ENCODE results near the gene FIGNL1.

The FIGNL1 gene

DNA sequence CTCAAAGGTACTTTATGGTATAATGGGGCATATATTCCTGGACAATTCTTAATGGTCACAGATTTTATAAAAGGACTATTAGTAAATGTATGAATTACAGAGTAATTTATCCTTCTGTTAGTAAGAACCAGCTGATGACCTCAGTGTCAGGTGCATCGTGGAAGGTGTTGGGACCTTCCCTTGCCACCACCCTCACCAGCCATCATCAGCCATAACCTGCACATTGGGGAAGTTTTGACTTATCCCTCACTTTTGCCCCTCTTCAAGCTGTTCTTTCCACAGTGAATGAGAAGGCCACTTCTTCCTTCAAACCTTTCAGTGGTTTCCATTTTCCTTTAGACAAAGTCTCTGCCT, 52.2 kb downstream of the FIGNL1 start:
- DNase-seq (ENCODE audit: low read depth, low spot score), result no peak

DNA sequence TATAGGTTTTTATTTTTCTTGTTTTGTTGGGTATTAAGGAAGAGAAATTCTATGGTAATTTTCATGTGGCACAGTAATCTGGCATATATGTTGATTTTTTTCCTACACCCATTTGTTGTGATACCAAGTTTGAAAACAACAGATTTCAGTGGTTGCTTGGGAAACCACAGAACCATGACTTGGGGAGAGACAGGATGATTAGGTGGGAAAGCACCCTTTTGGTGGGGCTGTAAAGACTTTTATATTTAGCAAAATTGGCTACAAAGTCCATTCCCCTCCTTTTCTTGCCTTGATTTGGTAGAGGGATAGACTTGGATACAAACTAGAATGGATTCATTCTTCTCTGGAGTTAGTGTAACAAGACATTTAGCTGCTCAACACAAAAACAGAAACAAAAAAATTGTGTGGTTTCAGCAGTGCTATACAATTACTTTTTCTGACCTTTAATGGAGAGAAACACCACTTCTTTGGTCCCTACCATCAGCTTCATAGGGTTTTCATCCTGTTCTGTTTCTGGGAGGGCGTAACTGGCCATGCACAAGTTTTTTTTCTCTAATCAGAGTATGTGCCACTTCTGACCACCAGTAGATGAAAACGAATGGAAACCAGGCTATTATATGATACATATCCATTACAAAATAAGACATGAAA, 52.7 kb downstream of the FIGNL1 start:
- no peak for DNase-seq (ENCODE audit: low read depth, low spot score)

DNA sequence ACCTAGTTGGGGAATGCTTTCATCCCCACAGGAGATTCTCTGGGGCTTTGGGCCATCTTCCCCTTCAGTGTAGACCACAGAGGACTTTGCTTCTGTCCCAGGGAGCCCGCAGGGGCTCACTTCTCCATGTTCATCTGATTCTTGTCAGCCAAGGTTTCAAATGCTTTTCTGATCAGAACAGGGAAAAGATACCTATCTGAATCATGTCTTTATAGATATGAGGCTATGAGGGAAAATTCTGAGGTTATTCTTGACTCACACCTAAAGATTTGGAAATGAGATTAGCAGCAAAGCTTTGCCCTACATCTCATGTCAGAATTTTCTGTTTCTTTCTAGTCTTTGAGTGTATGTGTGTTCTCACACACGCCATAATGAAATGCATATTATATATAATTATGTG, 53.3 kb downstream of the FIGNL1 start:
- no peak for DNase-seq (ENCODE audit: low read depth, low spot score)

DNA sequence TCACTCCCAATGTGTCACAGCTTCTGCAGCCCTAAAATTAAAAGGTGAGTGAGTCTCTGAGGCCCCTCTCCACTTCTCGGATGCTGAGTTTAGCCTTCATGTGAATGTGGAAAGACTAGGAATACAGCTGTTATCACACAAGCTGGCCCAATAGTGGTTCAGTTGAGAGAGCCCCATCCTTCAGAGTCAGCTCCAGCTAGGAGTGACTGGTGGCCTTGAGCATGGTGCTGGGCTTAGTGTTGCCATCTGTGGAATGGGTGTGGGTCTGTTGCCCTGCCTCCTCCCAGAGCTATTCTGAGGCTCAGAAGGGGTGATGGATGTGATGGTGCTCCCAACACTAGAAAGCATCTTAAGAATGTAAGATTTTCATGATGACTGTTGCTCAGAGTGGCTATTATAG, 55.8 kb downstream of the FIGNL1 start:
- no peak for DNase-seq (ENCODE audit: low read depth, low spot score)
